ENCODE results near the gene VEGFC. TPM values are rescaled to one million over a fixed set of nuclear protein-coding genes. Genes with fewer than 3 reads are reported as not detected.

The VEGFC gene
- total RNA-seq, 1 donor from 2014 or later: 14.2 TPM

- H3K9me3 ChIP-seq: no peaks in the 10 kb centered on the region
- TF ChIP-seq POLR2A (IDR thresholded peaks at IDR 0.05) (no peak), POLR2AphosphoS5 (IDR thresholded peaks at IDR 0.05; ENCODE audit: insufficient read depth in 1 of 2, low read depth in 1 of 2) (no peak), CTCF (IDR thresholded peaks at IDR 0.05) (no peak)
- no peak for DNase-seq (ENCODE audit: extremely low spot score in 2 of 2)
- no peaks in the 10 kb centered on the region for H3K27me3 ChIP-seq
- intact Hi-C loops (cut with DNase I): no loop called here
- H3K27ac ChIP-seq: no peak overlapping the region
- H3K36me3 ChIP-seq: no peaks in the 10 kb centered on the region
- H3K4me3 ChIP-seq: no peak overlapping the region
- no peaks in the 10 kb centered on the region for H3K4me1 ChIP-seq
Measured at GRCh38 chr4:176761872-176762271, 30.9 kb downstream of the VEGFC start.

GRCh38 chr4:176760471-176760870 is 32.3 kb downstream of the VEGFC start:
- no peak for TF ChIP-seq POLR2A (IDR thresholded peaks at IDR 0.05)
- TF ChIP-seq CTCF (IDR thresholded peaks at IDR 0.05): no peak
- no peak for TF ChIP-seq POLR2AphosphoS5 (IDR thresholded peaks at IDR 0.05; ENCODE audit: insufficient read depth in 1 of 2, low read depth in 1 of 2)
- H3K4me3 ChIP-seq: no peak overlapping the region
- intact Hi-C loops (cut with DNase I): no loop called here
- H3K4me1 ChIP-seq: no peaks in the 10 kb centered on the region
- H3K9me3 ChIP-seq: no peaks in the 10 kb centered on the region
- H3K27me3 ChIP-seq: no peaks in the 10 kb centered on the region
- no peak overlapping the region for H3K27ac ChIP-seq
- DNase-seq (ENCODE audit: extremely low spot score in 2 of 2): no peak
- no peaks in the 10 kb centered on the region for H3K36me3 ChIP-seq

- H3K4me1 ChIP-seq: no peaks in the 10 kb centered on the region
- no peaks in the 10 kb centered on the region for H3K9me3 ChIP-seq
Measured at GRCh38 chr4:176758731-176759130, 34.0 kb downstream of the VEGFC start.

GRCh38 chr4:176758323-176758722 is 34.4 kb downstream of the VEGFC start:
- H3K27me3 ChIP-seq: no peaks in the 10 kb centered on the region

More at GRCh38 chr4:176758731-176759130, 34.0 kb downstream of the VEGFC start:
- DNase-seq (ENCODE audit: extremely low spot score in 2 of 2): no peak
- Histone ChIP-seq H3K36me3 (no peaks in the 10 kb centered on the region), H3K27me3 (no peaks in the 10 kb centered on the region), H3K4me3 (no peak overlapping the region), H3K27ac (no peak overlapping the region)
- intact Hi-C loops (cut with DNase I): no loop called here
- TF ChIP-seq CTCF (IDR thresholded peaks at IDR 0.05) (no peak), POLR2AphosphoS5 (IDR thresholded peaks at IDR 0.05; ENCODE audit: insufficient read depth in 1 of 2, low read depth in 1 of 2) (no peak), POLR2A (IDR thresholded peaks at IDR 0.05) (no peak)

More at GRCh38 chr4:176758323-176758722, 34.4 kb downstream of the VEGFC start:
- Histone ChIP-seq H3K9me3 (no peaks in the 10 kb centered on the region), H3K4me1 (peaks cover 4% of the 10 kb centered on the region), H3K27ac (no peak overlapping the region), H3K36me3 (no peaks in the 10 kb centered on the region), H3K4me3 (no peak overlapping the region)
- no peak for TF ChIP-seq POLR2A (IDR thresholded peaks at IDR 0.05)
- TF ChIP-seq POLR2AphosphoS5 (IDR thresholded peaks at IDR 0.05; ENCODE audit: insufficient read depth in 1 of 2, low read depth in 1 of 2): no peak
- no peak for TF ChIP-seq CTCF (IDR thresholded peaks at IDR 0.05)
- intact Hi-C loops (cut with DNase I): no loop called here
- no peak for DNase-seq (ENCODE audit: extremely low spot score in 2 of 2)
